GM12878 (cell line): ENCODE measurements around the gene BTG2. TPM values are rescaled to one million over a fixed set of nuclear protein-coding genes. Genes with fewer than 3 reads are reported as not detected.
A peak's percentile ranks its signal among the peaks of the same experiment; 100 is the strongest.

Experiments used
- BCL3 ChIP-seq: IDR thresholded peaks from 2 replicates; pipeline ENCODE4 v1.6.1; 2011; ENCODE audit warnings: borderline replicate concordance, low read depth, mild to moderate bottlenecking, moderate library complexity, low read length; ENCODE audit not compliant: insufficient read depth, poor library complexity, severe bottlenecking
- BRCA1 ChIP-seq: IDR thresholded peaks from 2 replicates; pipeline ENCODE4 v1.6.1; 2011; ENCODE audit warnings: low read depth, low read length, improper control_type of control experiment
- CBFB ChIP-seq: IDR thresholded peaks from 2 replicates; pipeline ENCODE4 v1.6.1; 2016; ENCODE audit warnings: antibody characterized with exemption, low read depth
- CREM ChIP-seq: IDR thresholded peaks from 2 replicates; pipeline ENCODE4 v1.6.1; 2014; ENCODE audit warnings: antibody characterized with exemption, low read depth
- EED ChIP-seq: sonication (generic); IDR thresholded peaks from 2 replicates; pipeline ENCODE4 v1.6.1; 2016; ENCODE audit warnings: antibody characterized with exemption, low read depth
- ETV6 ChIP-seq, 2 experiments: fragments of 450-650 bp in 1 of 2; IDR thresholded peaks in 1 of 2; conservative IDR thresholded peaks in 1 of 2; 2 replicates each; pipeline ENCODE4 v1.6.1; 2014; ENCODE audit warnings: antibody characterized with exemption in 1 of 2, borderline replicate concordance in 1 of 2, low read depth in 1 of 2, mild to moderate bottlenecking in 1 of 2, moderate library complexity in 1 of 2
- GABPA ChIP-seq: IDR thresholded peaks from 2 replicates; pipeline ENCODE4 v1.6.1; 2014; ENCODE audit warnings: antibody characterized with exemption, low read depth, mild to moderate bottlenecking, inconsistent platforms
- GATAD2B ChIP-seq: fragments of 450-650 bp; conservative IDR thresholded peaks from 2 replicates; pipeline ENCODE4 v1.6.1; 2017; ENCODE audit warnings: low read depth, mild to moderate bottlenecking, moderate library complexity
- IKZF2 ChIP-seq, 2 experiments: fragments of 450-650 bp; IDR thresholded peaks; 2 replicates each; pipeline ENCODE4 v1.6.1; 2017; ENCODE audit warnings: mild to moderate bottlenecking in 2 of 2, moderate library complexity in 2 of 2
- NFIC ChIP-seq: IDR thresholded peaks from 2 replicates; pipeline ENCODE4 v1.6.1; 2012; ENCODE audit warnings: low read depth, mild to moderate bottlenecking, inconsistent platforms, low read length, moderate library complexity
- NFXL1 ChIP-seq: fragments of 450-650 bp; IDR thresholded peaks from 2 replicates; pipeline ENCODE4 v1.6.1; 2017; ENCODE audit warnings: antibody characterized with exemption, mild to moderate bottlenecking, borderline replicate concordance
- NR2F1 ChIP-seq: fragments of 450-650 bp; conservative IDR thresholded peaks from 2 replicates; pipeline ENCODE4 v1.6.1; 2017; ENCODE audit warnings: mild to moderate bottlenecking
- POU2F2 ChIP-seq: IDR thresholded peaks from 3 replicates; pipeline ENCODE4 v1.6.1; 2011; ENCODE audit warnings: low read depth, mild to moderate bottlenecking, low read length, borderline replicate concordance
- RAD51 ChIP-seq: fragments of 450-650 bp; IDR thresholded peaks from 2 replicates; pipeline ENCODE4 v1.6.1; 2016; ENCODE audit warnings: moderate library complexity, mild to moderate bottlenecking, inconsistent platforms
- SMAD5 ChIP-seq: IDR thresholded peaks from 2 replicates; pipeline ENCODE4 v1.6.1; 2016; ENCODE audit warnings: antibody characterized with exemption, low read depth
- SMARCA5 ChIP-seq: fragments of 450-650 bp; IDR thresholded peaks from 2 replicates; pipeline ENCODE4 v1.6.1; 2017; ENCODE audit warnings: mild to moderate bottlenecking
- SMC3 ChIP-seq: IDR thresholded peaks from 2 replicates; pipeline ENCODE4 v1.6.1; 2011; ENCODE audit warnings: low read length, improper control_type of control experiment, borderline replicate concordance
- SP1 ChIP-seq: IDR thresholded peaks from one replicate; pipeline ENCODE4 v1.6.1; 2011; ENCODE audit warnings: low read depth, low read length
- SPI1 ChIP-seq: IDR thresholded peaks from 2 replicates; pipeline ENCODE4 v1.6.1; 2011; ENCODE audit warnings: low read depth, mild to moderate bottlenecking, low read length, moderate library complexity, borderline replicate concordance; ENCODE audit not compliant: insufficient read depth
- SREBF2 ChIP-seq: IDR thresholded peaks from 2 replicates; pipeline ENCODE4 v1.6.1; 2012; ENCODE audit warnings: mild to moderate bottlenecking, low read length
- STAT1 ChIP-seq: fragments of 450-650 bp; conservative IDR thresholded peaks from 2 replicates; pipeline ENCODE4 v1.6.1; 2014; ENCODE audit warnings: antibody characterized with exemption, mild to moderate bottlenecking
- STAT3 ChIP-seq: IDR thresholded peaks from 2 replicates; pipeline ENCODE4 v1.6.1; 2011; ENCODE audit warnings: low read depth, low read length, improper control_type of control experiment
- TAF1 ChIP-seq: IDR thresholded peaks from 2 replicates; pipeline ENCODE4 v1.6.1; 2011; ENCODE audit warnings: mild to moderate bottlenecking, low read depth, low read length, borderline replicate concordance
- TBL1XR1 ChIP-seq: IDR thresholded peaks from 2 replicates; pipeline ENCODE4 v1.6.1; 2012; ENCODE audit warnings: low read depth, low read length, improper control_type of control experiment
- ZBTB4 ChIP-seq: fragments of 450-650 bp; formaldehyde crosslinking; IDR thresholded peaks from 2 replicates; pipeline ENCODE4 v1.4.0; 2022; ENCODE audit warnings: mild to moderate bottlenecking, moderate library complexity
- ZNF217 ChIP-seq: fragments of 450-650 bp; IDR thresholded peaks from 2 replicates; pipeline ENCODE4 v1.6.1; 2017; ENCODE audit warnings: antibody characterized with exemption, mild to moderate bottlenecking
- polyA plus RNA-seq, 11 experiments: library from polyadenylated mRNA; depleted of rRNA in 4 of 11; unstranded in 6 of 11; stranded (reverse) in 5 of 11; fragments of >200 nt; fragmentation: Nextera tagmentation in 4 of 11; fragmentation: Illumina TruSeq in 1 of 11; extraction: Ambion mirVana in 4 of 11; extraction: Trizol in 1 of 11; gene quantifications; 1 replicate in 1 of 11; 2 replicates in 10 of 11; pipeline versions ENCODE4 v1.2.1 to v1.2.3, GENCODE V29; 2011 to 2016; ENCODE audit warnings: inconsistent platforms in 2 of 11, missing spikeins in 2 of 11, low read depth in 1 of 11
- total RNA-seq, 4 experiments: library from RNA; depleted of rRNA in 3 of 4; stranded (reverse); fragments of >200 nt in 3 of 4; fragmentation: Illumina TruSeq in 1 of 4; extraction: Trizol in 1 of 4; gene quantifications; 2 replicates each; pipeline versions ENCODE4 v1.2.1 to v1.2.3, GENCODE V29; 2013 to 2021

BTG2 gene
- total and polyA plus RNA-seq, 10 of the 15 experiments (the other 5 are each of a cell fraction or from before 2014, with no cell fraction given) = 23.3 to 160 (median 98.1) TPM

GRCh38 chr1:203267347-203267846 lies 37.9 kb upstream of the BTG2 start (continued):
- no peak for TF ChIP-seq ZBTB4 (CRISPR knock-in tag)
- TF ChIP-seq TBL1XR1 = no peak
- TF ChIP-seq NFXL1 = no peak
- no peak for TF ChIP-seq GABPA
- 0 out of 2 replicates have a peak, but pooled peaks have one; percentile 32 for TF ChIP-seq EED
- TF ChIP-seq ETV6 (conservative IDR thresholded peaks at IDR 0.05 in 1 of 2, IDR thresholded peaks at IDR 0.05 in 1 of 2; ENCODE audit: borderline replicate concordance in 1 of 2, low read depth in 1 of 2) = no peak
- no peak for TF ChIP-seq RAD51
- TF ChIP-seq SMC3 = peak; percentile 75
- TF ChIP-seq SMAD5 = no peak
- TF ChIP-seq SREBF2 = no peak
- 0 out of 3 replicates have a peak, but pooled peaks have one; percentile 66 for TF ChIP-seq POU2F2
- TF ChIP-seq NFIC = no peak
- TF ChIP-seq BCL3 = no peak
- TF ChIP-seq STAT3 = no peak
- no peak for TF ChIP-seq CREM
- peak; percentile 38; the same call in 1 of the 2 replicates for TF ChIP-seq SMARCA5
- TF ChIP-seq IKZF2 (IDR thresholded peaks at IDR 0.05) = peak; percentile 53 to 67
- peak; percentile 73; the same call in 1 of the 2 replicates for TF ChIP-seq GATAD2B
- TF ChIP-seq BRCA1 = no peak
- TF ChIP-seq ZNF217 = no peak
- no peak for TF ChIP-seq TAF1
- TF ChIP-seq STAT1 = 0 out of 2 replicates have a peak, but pooled peaks have one; percentile 65
- 0 out of 2 replicates have a peak, but pooled peaks have one; percentile 17 for TF ChIP-seq SPI1
- no peak for TF ChIP-seq SP1
- peak; percentile 93 for TF ChIP-seq CBFB
- TF ChIP-seq NR2F1 = 0 out of 2 replicates have a peak, but pooled peaks have one; percentile 25
